Measurements from ENCODE around the gene INTS7. TPM values are rescaled to one million over a fixed set of nuclear protein-coding genes. Genes with fewer than 3 reads are reported as not detected.

The INTS7 gene
- total and polyA plus RNA-seq, 9 of the 15 experiments (the other 6 are each of a cell fraction or from before 2014, with no cell fraction given): 27.3 to 68.4 (median 40.4) TPM

GRCh38 chr1:212035123-212035834 is at the start of gene INTS7, which contains the start of gene DTL (continued):
- TF ChIP-seq, protein P1, sequence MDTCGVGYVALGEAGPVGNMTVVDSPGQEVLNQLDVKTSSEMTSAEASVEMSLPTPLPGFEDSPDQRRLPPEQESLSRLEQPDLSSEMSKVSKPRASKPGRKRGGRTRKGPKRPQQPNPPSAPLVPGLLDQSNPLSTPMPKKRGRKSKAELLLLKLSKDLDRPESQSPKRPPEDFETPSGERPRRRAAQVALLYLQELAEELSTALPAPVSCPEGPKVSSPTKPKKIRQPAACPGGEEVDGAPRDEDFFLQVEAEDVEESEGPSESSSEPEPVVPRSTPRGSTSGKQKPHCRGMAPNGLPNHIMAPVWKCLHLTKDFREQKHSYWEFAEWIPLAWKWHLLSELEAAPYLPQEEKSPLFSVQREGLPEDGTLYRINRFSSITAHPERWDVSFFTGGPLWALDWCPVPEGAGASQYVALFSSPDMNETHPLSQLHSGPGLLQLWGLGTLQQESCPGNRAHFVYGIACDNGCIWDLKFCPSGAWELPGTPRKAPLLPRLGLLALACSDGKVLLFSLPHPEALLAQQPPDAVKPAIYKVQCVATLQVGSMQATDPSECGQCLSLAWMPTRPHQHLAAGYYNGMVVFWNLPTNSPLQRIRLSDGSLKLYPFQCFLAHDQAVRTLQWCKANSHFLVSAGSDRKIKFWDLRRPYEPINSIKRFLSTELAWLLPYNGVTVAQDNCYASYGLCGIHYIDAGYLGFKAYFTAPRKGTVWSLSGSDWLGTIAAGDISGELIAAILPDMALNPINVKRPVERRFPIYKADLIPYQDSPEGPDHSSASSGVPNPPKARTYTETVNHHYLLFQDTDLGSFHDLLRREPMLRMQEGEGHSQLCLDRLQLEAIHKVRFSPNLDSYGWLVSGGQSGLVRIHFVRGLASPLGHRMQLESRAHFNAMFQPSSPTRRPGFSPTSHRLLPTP (IDR thresholded peaks at IDR 0.05; ENCODE audit: borderline replicate concordance, extremely low read depth, insufficient read length): no peak
- TF ChIP-seq TEAD1 (CRISPR knock-in tag; IDR thresholded peaks at IDR 0.05) (peak; percentile 74 to 83), GMEB1 (CRISPR knock-in tag; IDR thresholded peaks at IDR 0.05) (peak; percentile 70), MECOM (CRISPR knock-in tag; IDR thresholded peaks at IDR 0.05) (peak; percentile 23; the same call in 1 of the 2 replicates), CTCFL (IDR thresholded peaks at IDR 0.05; ENCODE audit: borderline replicate concordance, insufficient read depth, low read depth, low read length, poor library complexity, severe bottlenecking) (peak; percentile 99), HNRNPLL (IDR thresholded peaks at IDR 0.05; ENCODE audit: low read depth, low read length, poor library complexity, severe bottlenecking) (peak; percentile 84), KHSRP (IDR thresholded peaks at IDR 0.05) (peak; percentile 72; the same call in 1 of the 2 replicates), RCOR1 (IDR thresholded peaks at IDR 0.05; ENCODE audit: borderline replicate concordance in 1 of 2, low read depth in 2 of 2, low read length in 2 of 2) (peak in 1 of 2 experiments; percentile 70; a peak in 2 of 4 replicates), SUPT5H (IDR thresholded peaks at IDR 0.05) (peak; percentile 99), SMARCA5 (IDR thresholded peaks at IDR 0.05) (peak; percentile 74; the same call in 1 of the 2 replicates), PTRF (tag; IDR thresholded peaks at IDR 0.05) (no peak), TAF7 (tag; IDR thresholded peaks at IDR 0.05) (peak; percentile 97), ZNF518B (CRISPR knock-in tag; IDR thresholded peaks at IDR 0.05) (no peak)
- TF ChIP-seq, protein P2, sequence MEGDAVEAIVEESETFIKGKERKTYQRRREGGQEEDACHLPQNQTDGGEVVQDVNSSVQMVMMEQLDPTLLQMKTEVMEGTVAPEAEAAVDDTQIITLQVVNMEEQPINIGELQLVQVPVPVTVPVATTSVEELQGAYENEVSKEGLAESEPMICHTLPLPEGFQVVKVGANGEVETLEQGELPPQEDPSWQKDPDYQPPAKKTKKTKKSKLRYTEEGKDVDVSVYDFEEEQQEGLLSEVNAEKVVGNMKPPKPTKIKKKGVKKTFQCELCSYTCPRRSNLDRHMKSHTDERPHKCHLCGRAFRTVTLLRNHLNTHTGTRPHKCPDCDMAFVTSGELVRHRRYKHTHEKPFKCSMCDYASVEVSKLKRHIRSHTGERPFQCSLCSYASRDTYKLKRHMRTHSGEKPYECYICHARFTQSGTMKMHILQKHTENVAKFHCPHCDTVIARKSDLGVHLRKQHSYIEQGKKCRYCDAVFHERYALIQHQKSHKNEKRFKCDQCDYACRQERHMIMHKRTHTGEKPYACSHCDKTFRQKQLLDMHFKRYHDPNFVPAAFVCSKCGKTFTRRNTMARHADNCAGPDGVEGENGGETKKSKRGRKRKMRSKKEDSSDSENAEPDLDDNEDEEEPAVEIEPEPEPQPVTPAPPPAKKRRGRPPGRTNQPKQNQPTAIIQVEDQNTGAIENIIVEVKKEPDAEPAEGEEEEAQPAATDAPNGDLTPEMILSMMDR (IDR thresholded peaks at IDR 0.05 in 2 of 3, conservative IDR thresholded peaks at IDR 0.05 in 1 of 3; ENCODE audit: insufficient read depth in 2 of 3, low read depth in 1 of 3, low read length in 3 of 3): peak; percentile 64 to 100 (median 80); a peak in 5 of 6 replicates

All from K562 (cell line).